Hematopoietic multipotent progenitor cell (in vitro differentiated cells): ENCODE results near the gene CPT1A. TPM values are rescaled to one million over a fixed set of nuclear protein-coding genes. Genes with fewer than 3 reads are reported as not detected.
A peak's percentile ranks its signal among the peaks of the same experiment; 100 is the strongest.

Source experiments
- DNase-seq, 3 donors: peaks; one replicate each; pipeline ENCODE4 v3.0.0-alpha.2; 2011 to 2015; ENCODE audit warnings: low read depth in 2 of 3, low spot score in 2 of 3
- total RNA-seq: library from RNA; depleted of rRNA; stranded (reverse); fragments of >200 nt; gene quantifications from one replicate; pipeline ENCODE4 v1.2.3, GENCODE V29; 2012

CPT1A gene
- total RNA-seq, 1 donor = 151 TPM

GRCh38 chr11:68854273-68854958 lies 12.7 kb upstream of the CPT1A start:
- DNase-seq = no peak

GRCh38 chr11:68852628-68853027 lies 10.9 kb upstream of the CPT1A start:
- DNase-seq = no peak

GRCh38 chr11:68848429-68848828 lies 6.7 kb upstream of the CPT1A start:
- no peak for DNase-seq

- no peak for DNase-seq
Measured at GRCh38 chr11:68847395-68847794, 5.7 kb upstream of the CPT1A start.

DNA sequence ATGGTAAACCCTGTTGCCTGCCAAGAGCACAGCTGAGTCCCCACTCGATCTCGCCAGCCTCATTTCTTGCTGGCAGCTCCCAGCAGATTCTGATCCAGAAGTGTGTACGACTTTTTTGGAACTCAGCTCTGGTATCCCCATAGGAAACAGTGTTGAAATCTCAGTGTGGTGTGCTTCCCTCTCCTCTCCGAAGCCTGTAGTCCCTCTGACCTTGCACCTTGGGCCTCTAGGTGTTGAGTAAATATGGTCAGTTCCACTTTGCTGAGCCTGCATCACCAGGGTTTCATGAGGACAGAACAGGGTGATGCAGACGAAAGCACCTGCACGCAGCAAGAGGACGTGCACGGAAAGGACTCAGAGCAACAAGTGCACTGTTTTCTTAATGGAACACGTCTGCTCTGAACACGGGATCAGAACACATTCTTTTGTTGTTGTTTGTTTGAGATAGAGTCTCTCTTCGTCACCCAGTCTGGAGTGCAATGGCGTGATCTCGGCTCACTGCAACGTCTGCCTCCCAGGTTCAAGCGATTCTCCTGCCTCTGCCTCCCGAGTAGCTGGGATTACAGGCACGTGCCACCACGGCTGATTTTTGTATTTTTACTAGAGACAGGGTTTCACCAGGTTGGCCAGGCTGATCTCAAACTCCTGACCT lies 3.8 kb upstream of the CPT1A start:
- no peak for DNase-seq

GRCh38 chr11:68844801-68845200 lies 3.1 kb upstream of the CPT1A start:
- DNase-seq = no peak

DNA sequence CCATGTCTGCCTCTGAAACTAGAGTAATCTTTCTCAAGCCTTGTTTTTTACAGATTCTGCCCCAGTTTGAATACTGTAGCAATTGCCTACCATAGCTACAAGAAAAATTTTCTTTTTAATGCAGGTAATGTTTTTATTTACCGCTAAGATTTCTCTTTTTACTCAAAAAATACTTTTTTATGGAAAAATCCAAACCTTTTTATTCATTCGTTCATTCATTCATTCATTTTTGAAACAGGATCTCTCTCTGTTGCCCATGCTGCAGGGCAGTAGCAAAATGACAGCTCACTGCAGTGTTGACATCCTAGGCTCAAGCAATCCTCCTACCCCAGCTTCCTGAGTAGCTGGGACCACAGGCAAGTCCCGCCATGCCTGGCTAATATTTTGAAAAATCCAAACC lies 2.7 kb upstream of the CPT1A start:
- DNase-seq = no peak

DNA sequence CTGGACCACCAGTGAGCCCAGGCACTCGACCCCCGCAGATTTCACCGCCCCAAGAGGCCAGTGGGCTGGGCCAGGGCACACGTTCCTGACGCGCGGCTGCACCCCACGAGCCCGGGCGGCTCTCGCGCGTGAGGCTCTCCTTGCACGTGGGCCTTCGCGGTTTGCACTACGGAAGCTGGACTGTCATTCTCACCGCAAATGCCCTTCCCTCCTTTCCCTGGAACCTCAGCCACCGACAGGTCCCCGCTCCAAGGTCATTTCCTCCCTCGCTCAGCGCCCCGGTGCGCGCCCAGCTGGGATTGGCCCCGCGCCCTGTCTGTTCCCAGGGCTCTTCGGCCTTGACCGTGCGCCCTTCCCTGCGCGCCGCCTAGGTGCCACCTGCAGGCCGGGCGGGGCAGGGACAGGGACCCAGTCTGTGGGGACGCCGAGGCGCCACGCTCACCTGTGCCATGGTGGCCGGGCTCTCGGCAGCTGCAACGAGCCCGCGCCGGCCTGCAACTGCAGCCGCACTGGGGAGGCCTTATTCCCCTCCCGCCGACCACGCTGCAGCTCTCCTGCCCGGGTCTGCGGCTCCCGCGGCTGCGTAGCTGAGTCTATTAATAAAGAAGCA lies 2.1 kb upstream of the CPT1A start:
- peak; percentile 46 to 78 (median 71) for DNase-seq

DNA sequence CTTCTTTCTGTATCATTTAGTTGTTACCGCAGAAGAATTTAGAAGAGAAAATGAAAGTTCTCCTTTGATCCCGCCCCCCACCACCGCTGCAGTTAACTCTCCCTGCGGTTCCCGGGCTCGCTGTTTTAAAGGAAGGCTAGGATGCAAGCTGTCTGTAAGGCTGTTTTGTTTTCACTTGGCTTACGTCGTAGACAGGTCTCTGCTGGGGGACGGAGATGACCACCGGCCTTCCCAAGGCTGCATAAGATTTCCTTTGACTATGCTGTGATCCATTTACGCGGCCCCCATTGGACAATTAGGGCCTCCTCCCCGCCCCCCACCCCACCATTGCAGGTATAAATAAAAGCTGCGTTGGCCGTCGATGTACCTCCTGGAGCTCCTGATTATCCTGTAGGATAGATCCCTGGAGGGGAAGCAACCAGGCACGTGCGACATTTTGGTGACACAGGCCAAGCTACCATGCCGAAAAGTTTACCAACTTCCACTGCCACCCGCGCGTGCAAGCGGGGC lies 1.4 kb upstream of the CPT1A start:
- DNase-seq = peak in 2 of 3 donors; percentile 78 to 85

DNA sequence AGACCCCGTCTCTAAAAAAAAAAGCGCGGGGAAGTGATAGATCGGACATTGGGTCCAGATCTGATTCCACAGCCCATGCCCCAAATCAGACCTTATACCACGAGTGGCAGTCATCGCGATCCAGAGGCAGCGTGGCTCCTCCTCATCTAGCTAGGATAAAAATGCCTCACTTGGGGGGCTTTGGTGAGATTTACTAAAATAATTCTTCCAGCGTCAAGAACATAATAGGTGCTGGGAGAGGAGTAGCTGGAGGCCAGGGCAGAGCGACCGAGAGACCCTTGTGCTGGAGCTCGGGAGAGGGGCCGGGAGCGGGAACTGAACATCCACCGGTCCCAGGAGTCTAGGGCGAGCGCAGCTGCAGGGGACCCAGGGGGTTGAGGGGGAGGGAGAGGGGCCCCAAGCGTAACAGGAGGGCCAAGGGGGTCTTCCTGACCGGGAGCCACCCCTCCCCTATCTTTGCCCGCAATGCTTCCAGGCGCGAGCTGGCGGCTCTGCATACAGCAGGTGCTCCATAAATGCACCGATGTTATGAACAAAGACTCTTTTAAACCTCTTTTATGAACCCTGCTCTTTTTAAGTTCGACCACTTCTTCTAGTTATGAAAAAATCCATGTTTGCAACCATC lies 823 bp upstream of the CPT1A start:
- DNase-seq = no peak

DNA sequence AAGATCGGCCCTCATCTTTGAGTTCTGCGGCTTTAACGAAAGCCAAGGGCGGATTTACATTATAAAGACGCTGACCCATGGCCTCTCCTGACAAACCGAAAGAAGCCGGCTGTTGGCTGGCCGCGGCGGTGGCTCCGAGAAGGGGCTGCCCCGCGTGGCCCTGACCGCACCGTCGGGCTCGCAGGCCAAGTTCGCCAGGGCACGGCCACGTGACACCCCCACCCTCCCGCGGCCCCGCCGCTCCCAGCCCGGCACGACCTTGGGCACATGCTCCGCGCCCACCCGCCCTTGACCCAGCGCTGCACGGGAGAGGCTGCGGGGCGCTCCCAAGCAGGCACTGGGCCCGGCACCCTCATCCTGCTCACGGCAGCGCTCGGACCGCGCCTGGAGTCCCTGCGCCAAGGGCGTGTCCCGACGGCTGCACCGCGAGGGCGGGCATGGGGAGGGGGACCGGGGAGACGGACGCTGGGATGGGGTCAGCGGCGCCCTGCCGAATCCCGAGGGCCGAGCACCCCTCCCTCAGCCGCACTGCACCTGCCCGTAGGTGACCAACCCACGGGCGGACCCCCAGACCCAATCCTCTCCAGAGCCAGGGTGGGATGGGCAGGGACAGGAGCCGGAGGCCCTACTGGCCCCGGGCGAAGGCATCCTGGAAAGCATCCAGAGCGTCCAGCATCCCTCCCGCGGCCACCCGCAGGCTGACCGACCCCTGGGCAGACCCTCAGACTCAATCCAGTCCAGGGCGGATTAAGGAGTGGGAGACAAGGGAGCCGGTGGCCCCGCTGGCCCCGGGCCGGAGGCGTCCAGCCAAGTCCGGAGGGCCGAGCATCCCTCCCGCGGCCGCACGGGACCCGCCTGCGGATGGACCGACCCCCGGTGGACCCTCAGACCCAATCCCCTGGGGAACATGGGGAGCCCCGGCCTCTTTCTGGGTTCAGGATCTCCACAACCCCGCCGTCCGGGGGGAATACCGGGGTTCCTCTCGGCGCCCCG lies 759 bp downstream of the CPT1A start:
- no peak for DNase-seq

- DNase-seq = peak in 1 of 3 donors; percentile 55
Measured at GRCh38 chr11:68839911-68840641, 1.6 kb downstream of the CPT1A start.

GRCh38 chr11:68839054-68839865 lies 2.5 kb downstream of the CPT1A start:
- DNase-seq = peak; percentile 87 to 97 (median 97)

- DNase-seq = peak in 1 of 3 donors; percentile 39
Measured at GRCh38 chr11:68838572-68838964, 3.1 kb downstream of the CPT1A start.

DNA sequence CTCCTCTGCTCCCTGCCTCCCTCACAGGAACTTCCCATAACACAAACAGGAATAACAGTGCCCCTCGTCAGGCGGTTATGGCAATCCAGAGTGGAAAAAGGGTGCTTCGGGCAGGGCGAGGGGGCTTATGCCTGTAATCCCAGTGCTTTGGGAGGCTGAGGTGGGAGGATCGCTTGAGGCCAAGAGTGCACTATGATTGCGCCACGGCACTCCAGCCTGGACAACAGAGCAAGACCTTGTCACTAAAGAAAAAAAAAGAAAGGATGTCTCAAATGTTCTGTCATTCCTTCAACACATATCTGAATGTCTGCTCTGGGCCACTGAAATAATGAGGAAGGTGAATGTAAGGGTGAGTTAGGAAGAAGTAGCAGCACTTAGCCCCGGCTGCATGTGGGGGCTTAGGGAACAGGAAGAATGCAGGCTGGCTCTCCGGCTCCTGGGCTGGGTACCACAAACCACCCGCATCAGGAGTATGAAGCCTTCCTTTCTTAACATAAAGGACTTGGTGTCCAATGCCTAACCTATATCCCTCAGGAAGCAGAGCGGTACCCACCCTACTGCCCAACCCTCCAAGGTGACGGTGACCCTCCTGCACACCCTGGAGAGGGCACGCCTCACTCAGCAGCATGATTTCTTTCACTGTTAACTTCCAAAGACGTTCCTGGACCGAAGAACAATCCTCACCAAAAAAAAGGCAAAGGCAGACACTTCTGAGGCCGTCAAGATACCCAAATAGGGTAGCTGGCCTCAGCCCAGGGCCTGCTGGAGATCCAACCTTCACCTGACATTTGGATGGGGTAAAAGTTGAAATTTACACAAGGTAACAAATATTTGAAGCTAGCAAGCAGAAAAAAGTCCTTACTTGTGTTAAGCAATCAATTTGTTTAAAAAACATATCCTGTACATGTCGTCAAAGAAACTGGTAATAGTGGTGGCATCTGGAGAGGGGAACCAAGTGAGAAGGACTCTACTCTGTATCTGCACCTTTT lies 3.8 kb downstream of the CPT1A start:
- DNase-seq = no peak

DNA sequence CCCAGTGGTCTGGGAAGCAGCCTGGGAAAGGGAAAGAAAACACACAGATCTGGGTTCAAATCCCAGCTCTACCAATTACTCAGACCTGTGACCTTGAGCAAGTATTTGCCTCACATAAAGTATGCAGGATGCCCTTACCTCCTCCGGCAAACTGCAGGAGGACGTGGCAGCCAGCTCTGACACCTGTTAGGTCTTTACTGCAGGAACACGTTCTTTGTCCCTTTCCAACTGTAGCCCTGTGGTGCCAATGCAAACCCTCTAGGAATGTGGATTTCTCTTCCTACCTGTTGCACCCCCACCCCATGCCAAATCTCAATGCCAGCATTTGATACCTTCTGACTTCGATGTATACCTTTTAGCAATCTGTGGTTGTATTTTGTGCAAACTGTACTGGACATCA lies 6.0 kb downstream of the CPT1A start:
- DNase-seq = no peak

DNA sequence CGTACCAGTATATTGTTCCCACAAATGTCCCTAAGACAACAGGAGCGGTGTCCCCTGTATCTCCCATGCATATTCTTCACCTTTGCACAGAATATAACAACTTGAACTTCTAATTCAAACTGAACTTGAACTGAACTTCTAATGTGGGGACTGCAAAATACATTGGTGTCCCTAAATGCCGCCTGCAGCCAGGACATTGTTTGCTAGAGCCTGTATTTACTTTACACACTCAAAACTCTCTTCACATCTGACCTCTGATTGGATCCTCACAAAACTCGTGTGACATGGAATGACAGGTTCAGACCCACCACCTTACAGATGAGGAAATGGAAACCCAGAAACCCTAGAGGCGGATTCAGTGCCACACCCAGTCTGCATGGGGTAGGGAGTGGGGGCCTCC lies 6.4 kb downstream of the CPT1A start:
- DNase-seq = no peak
